SK-N-SH (cell line): ENCODE results near the gene CACNA1H. TPM values are rescaled to one million over a fixed set of nuclear protein-coding genes. Genes with fewer than 3 reads are reported as not detected.

Experiments used
- CTCF ChIA-PET: fragments of 300-600, 350-600 bp; formaldehyde crosslinking; extraction: SDS; loops from one replicate; lab custom pipeline; 2021; lab: Yijun Ruan, JAX
- POLR2A ChIA-PET: fragments of 350-600 bp; sonication (Branson Sonifier 250); formaldehyde crosslinking; extraction: SDS; loops from one replicate; lab custom pipeline; 2020; ENCODE audit warnings: antibody characterized with exemption, inconsistent platforms; lab: Yijun Ruan, JAX
- DNase-seq: peaks from one replicate; pipeline ENCODE4 v3.0.0; 2012
- H2AFZ ChIP-seq: fragments of 200-600 bp; sonication (generic); 2 replicates; pipeline ENCODE4 v1.8.1; 2016; ENCODE audit warnings: antibody characterized with exemption, mild to moderate bottlenecking, low read depth
- H3F3A ChIP-seq: fragments of 200-600 bp; sonication (generic); replicated peaks from 2 replicates; pipeline ENCODE3; 2016; ENCODE audit warnings: antibody characterized with exemption, mild to moderate bottlenecking; ENCODE audit not compliant: insufficient read depth
- H3K27ac ChIP-seq, 2 experiments: fragments of 200-500 bp in 1 of 2; fragments of 200-600 bp in 1 of 2; sonication (Bioruptor generic) in 1 of 2; sonication (generic), shearing (Covaris generic) in 1 of 2; 2 replicates each; pipeline versions ENCODE4 v1.5.1 to v1.6.1; 2014 to 2016; ENCODE audit warnings: low read depth in 2 of 2, inconsistent platforms in 1 of 2, low read length in 1 of 2, mild to moderate bottlenecking in 1 of 2, mixed read lengths in 1 of 2
- H3K27me3 ChIP-seq: fragments of 200-600 bp; sonication (generic), shearing (Covaris generic); 2 replicates; pipeline ENCODE4 v1.6.1; 2016; ENCODE audit warnings: mixed run types; ENCODE audit not compliant: insufficient read depth
- H3K36me3 ChIP-seq, 2 experiments: fragments of 200-500 bp in 1 of 2; fragments of 200-600 bp in 1 of 2; sonication (Bioruptor generic) in 1 of 2; sonication (generic) in 1 of 2; replicated peaks in 1 of 2; 2 replicates each; pipeline versions ENCODE3 to v1.5.1; 2014 to 2016; ENCODE audit warnings: low read length in 1 of 2, mild to moderate bottlenecking in 1 of 2; ENCODE audit not compliant: insufficient read depth in 2 of 2, control insufficient read depth in 1 of 2
- H3K4me1 ChIP-seq, 2 experiments: fragments of 200-500 bp in 1 of 2; fragments of 200-600 bp in 1 of 2; sonication (Bioruptor generic) in 1 of 2; sonication (generic), shearing (Covaris generic) in 1 of 2; 2 replicates each; pipeline versions ENCODE4 v1.5.1 to v1.6.1; 2014 to 2016; ENCODE audit warnings: low read depth in 1 of 2, low read length in 1 of 2, mixed run types in 1 of 2; ENCODE audit not compliant: insufficient read depth in 2 of 2, control insufficient read depth in 1 of 2
- H3K4me2 ChIP-seq: fragments of 200-600 bp; sonication (generic), shearing (Covaris generic); 2 replicates; pipeline ENCODE4 v1.6.1; 2017; ENCODE audit warnings: mixed run types
- H3K4me3 ChIP-seq, 2 experiments: fragments of 200-500 bp in 1 of 2; fragments of 200-600 bp in 1 of 2; sonication (Bioruptor generic) in 1 of 2; sonication (generic), shearing (Covaris generic) in 1 of 2; 2 replicates each; pipeline versions ENCODE4 v1.5.1 to v1.8.1; 2014 to 2016; ENCODE audit warnings: low read depth in 2 of 2, inconsistent platforms in 1 of 2, low read length in 1 of 2, mild to moderate bottlenecking in 1 of 2, mixed read lengths in 1 of 2, moderate library complexity in 1 of 2
- H3K79me2 ChIP-seq: fragments of 200-600 bp; sonication (generic); 2 replicates; pipeline ENCODE4 v1.8.1; 2017; ENCODE audit warnings: mild to moderate bottlenecking; ENCODE audit not compliant: insufficient read depth
- H3K9ac ChIP-seq: fragments of 200-600 bp; sonication (generic); 2 replicates; pipeline ENCODE4 v1.6.1; 2017; ENCODE audit warnings: mixed run types
- H3K9me2 ChIP-seq: fragments of 200-600 bp; sonication (generic); 2 replicates; pipeline ENCODE4 v1.6.1; 2017; ENCODE audit warnings: mixed run types
- H3K9me3 ChIP-seq: fragments of 200-600 bp; sonication (generic); 2 replicates; pipeline ENCODE4 v1.6.1; 2017; ENCODE audit warnings: mixed run types, mild to moderate bottlenecking, moderate library complexity
- H4K20me1 ChIP-seq: fragments of 200-600 bp; sonication (generic); 2 replicates; pipeline ENCODE4 v1.6.1; 2017; ENCODE audit warnings: mild to moderate bottlenecking, mixed run types; ENCODE audit not compliant: insufficient read depth
- CHD2 ChIP-seq: fragments of 150-350 bp; IDR thresholded peaks from 2 replicates; pipeline ENCODE4 v1.6.1; 2018; ENCODE audit warnings: low read length; ENCODE audit not compliant: partially characterized antibody
- ELF1 ChIP-seq: IDR thresholded peaks from 2 replicates; pipeline ENCODE4 v1.4.0; 2012
- EP300 ChIP-seq, 2 experiments: IDR thresholded peaks; 2 replicates each; pipeline versions ENCODE4 v1.4.0 to v1.6.1; 2012; ENCODE audit warnings: borderline replicate concordance in 1 of 2, low read depth in 1 of 2, low read length in 1 of 2
- EZH2phosphoT487 ChIP-seq: fragments of 200-600 bp; sonication (generic); IDR thresholded peaks from 2 replicates; pipeline ENCODE4 v1.6.1; 2017; ENCODE audit warnings: low read depth, mixed run types, mild to moderate bottlenecking, antibody characterized with exemption, moderate library complexity, borderline replicate concordance
- FOXJ3 ChIP-seq: sonication (generic); formaldehyde crosslinking; IDR thresholded peaks from 2 replicates; pipeline ENCODE4 v1.5.1; 2020; ENCODE audit warnings: mild to moderate bottlenecking, missing genetic modification reagents
- GABPA ChIP-seq: IDR thresholded peaks from 2 replicates; pipeline ENCODE4 v1.4.0; 2012; ENCODE audit warnings: low read depth, mild to moderate bottlenecking
- MAX ChIP-seq: IDR thresholded peaks from 2 replicates; pipeline ENCODE4 v1.4.0; 2012; ENCODE audit warnings: low read depth
- MXI1 ChIP-seq: IDR thresholded peaks from 2 replicates; pipeline ENCODE4 v1.6.1; 2012; ENCODE audit warnings: mild to moderate bottlenecking, low read depth, low read length, improper control_type of control experiment
- POLR2AphosphoS5 ChIP-seq: IDR thresholded peaks from 2 replicates; pipeline ENCODE4 v1.6.1; 2012; ENCODE audit warnings: low read depth, low read length
- RAD21 ChIP-seq: IDR thresholded peaks from 2 replicates; pipeline ENCODE4 v1.6.1; 2012; ENCODE audit warnings: mild to moderate bottlenecking, low read length
- RXRA ChIP-seq: IDR thresholded peaks from 2 replicates; pipeline ENCODE4 v1.4.0; 2012; ENCODE audit warnings: low read depth, mild to moderate bottlenecking, borderline replicate concordance
- TAF1 ChIP-seq: IDR thresholded peaks from 2 replicates; pipeline ENCODE4 v1.6.1; 2012; ENCODE audit warnings: low read depth, mild to moderate bottlenecking, low read length, moderate library complexity, borderline replicate concordance
- ZBTB33 ChIP-seq: IDR thresholded peaks from 2 replicates; pipeline ENCODE4 v1.4.0; 2012; ENCODE audit warnings: low read depth, borderline replicate concordance
- WGBS: methylation state at CpG from one replicate; pipeline ENCODE4 v1.1.6; 2017; ENCODE audit warnings: low lambda C conversion rate; 5-methylcytosine and 5-hydroxymethylcytosine counted together
- polyA plus RNA-seq, 3 experiments: library from polyadenylated mRNA; depleted of rRNA; stranded (reverse); fragments of >200 nt; gene quantifications; 2 replicates each; pipeline ENCODE4 v1.2.3, GENCODE V29; 2012
- TF ChIP-seq, protein P1 (sequence below): fragments of 150-350 bp; IDR thresholded peaks from 2 replicates; pipeline ENCODE4 v1.6.1; 2016; ENCODE audit warnings: mild to moderate bottlenecking, low read depth, low read length

The CACNA1H gene
- polyA plus RNA-seq, 1 of the 3 experiments (the other 2 are of a cell fraction), result not detected

DNA sequence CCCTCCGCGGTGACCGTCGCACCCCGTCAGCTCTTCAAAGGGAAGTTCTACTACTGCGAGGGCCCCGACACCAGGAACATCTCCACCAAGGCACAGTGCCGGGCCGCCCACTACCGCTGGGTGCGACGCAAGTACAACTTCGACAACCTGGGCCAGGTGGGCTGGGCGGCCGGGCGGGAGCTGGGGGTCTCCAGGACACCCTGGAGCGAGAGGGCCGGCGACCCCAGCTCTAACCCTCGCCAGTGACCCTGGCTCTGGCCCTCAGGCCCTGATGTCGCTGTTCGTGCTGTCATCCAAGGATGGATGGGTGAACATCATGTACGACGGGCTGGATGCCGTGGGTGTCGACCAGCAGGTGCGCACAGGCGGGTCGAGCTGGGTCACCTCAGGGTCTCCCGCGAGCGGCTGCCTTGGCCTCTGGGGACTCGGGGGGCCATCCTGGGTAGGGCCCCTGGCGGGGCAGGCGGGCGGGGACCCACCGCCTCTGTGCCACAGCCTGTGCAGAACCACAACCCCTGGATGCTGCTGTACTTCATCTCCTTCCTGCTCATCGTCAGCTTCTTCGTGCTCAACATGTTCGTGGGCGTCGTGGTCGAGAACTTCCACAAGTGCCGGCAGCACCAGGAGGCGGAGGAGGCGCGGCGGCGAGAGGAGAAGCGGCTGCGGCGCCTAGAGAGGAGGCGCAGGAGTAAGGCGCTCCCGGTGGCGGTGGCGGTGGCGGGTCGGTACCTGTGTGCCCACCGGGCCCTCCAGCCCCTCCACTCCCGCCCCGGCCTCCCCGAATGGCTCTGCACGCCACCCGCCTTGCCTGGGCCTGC, 58.8 kb downstream of the CACNA1H start:
- ChIA-PET POLR2A (no interaction called here), CTCF (no interaction called here)
- H3K9me2 ChIP-seq, result no peaks in the 10 kb centered on the region
- TF ChIP-seq FOXJ3 (CRISPR knock-in tag), result no peak
- TF ChIP-seq TAF1, result no peak
- no peak for TF ChIP-seq ELF1
- TF ChIP-seq RXRA, result no peak
- no peak for TF ChIP-seq RAD21
- no peak for TF ChIP-seq GABPA
- no peak for TF ChIP-seq ZBTB33
- TF ChIP-seq EZH2phosphoT487, result no peak
- no peak for TF ChIP-seq MAX
- no peak overlapping the region for H3K4me3 ChIP-seq
- H4K20me1 ChIP-seq, result 0 out of 2 replicates have a peak, but pooled peaks cover 2% of the 10 kb centered on the region
- no peaks in the 10 kb centered on the region for H3K36me3 ChIP-seq
- no peak overlapping the region for H3K4me2 ChIP-seq
- no peaks in the 10 kb centered on the region for H3K9me3 ChIP-seq
- no peaks in the 10 kb centered on the region for H3K79me2 ChIP-seq
- H2AFZ ChIP-seq, result no peak overlapping the region
- H3K9ac ChIP-seq, result no peak overlapping the region
- no peaks in the 10 kb centered on the region for H3K4me1 ChIP-seq
- DNase-seq, result no peak
- no peaks in the 10 kb centered on the region for H3F3A ChIP-seq
- no peak overlapping the region for H3K27ac ChIP-seq
- WGBS, result 59% methylated on average over 29 of the region's 65 CpGs
- peaks cover 80% of the 10 kb centered on the region for H3K27me3 ChIP-seq

DNA sequence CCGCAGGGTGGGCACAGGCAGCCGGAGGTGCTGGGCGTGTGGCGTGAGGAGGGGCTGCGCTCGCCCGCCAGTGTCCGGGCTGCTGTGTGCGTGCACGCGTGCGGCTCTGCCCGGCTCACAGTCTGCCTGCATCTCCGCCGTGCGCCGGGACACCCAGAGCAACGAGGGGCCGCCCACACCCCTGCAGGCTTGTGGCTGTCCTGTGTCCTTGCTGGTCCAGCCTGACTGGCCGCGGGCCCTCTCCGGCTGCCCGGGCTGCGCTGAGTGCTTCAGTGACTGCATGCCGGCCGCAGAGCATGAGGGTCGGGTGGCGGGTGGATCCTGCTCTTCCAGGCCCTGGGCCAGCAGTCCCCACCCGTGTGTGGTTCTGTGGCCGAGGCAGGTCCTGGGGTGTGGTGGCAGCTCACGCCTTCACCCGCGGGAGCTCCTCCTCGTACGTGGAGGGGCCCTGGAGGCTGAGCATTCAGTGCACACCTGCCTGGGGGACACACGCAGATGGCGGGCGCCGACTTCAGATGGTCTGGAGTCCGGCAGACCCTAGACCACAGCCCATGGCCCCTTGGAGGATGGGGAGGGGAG, 59.8 kb downstream of the CACNA1H start:
- Histone ChIP-seq H3F3A (no peaks in the 10 kb centered on the region), H2AFZ (no peak overlapping the region), H3K27me3 (peaks cover 80% of the 10 kb centered on the region), H3K36me3 (no peaks in the 10 kb centered on the region), H4K20me1 (0 out of 2 replicates have a peak, but pooled peaks cover 2% of the 10 kb centered on the region), H3K4me1 (no peaks in the 10 kb centered on the region), H3K9me2 (no peaks in the 10 kb centered on the region), H3K27ac (no peak overlapping the region), H3K4me3 (no peak overlapping the region), H3K9me3 (no peaks in the 10 kb centered on the region), H3K9ac (no peak overlapping the region), H3K79me2 (no peaks in the 10 kb centered on the region), H3K4me2 (no peak overlapping the region)
- ChIA-PET CTCF (no interaction called here), POLR2A (no interaction called here)
- WGBS, result 72% methylated on average over 10 of the region's 40 CpGs
- DNase-seq, result no peak
- TF ChIP-seq CHD2 (no peak), MXI1 (no peak), EP300 (IDR thresholded peaks at IDR 0.05; ENCODE audit: borderline replicate concordance in 1 of 2, low read depth in 1 of 2, low read length in 1 of 2) (no peak), POLR2AphosphoS5 (no peak)
- TF ChIP-seq, protein P1, sequence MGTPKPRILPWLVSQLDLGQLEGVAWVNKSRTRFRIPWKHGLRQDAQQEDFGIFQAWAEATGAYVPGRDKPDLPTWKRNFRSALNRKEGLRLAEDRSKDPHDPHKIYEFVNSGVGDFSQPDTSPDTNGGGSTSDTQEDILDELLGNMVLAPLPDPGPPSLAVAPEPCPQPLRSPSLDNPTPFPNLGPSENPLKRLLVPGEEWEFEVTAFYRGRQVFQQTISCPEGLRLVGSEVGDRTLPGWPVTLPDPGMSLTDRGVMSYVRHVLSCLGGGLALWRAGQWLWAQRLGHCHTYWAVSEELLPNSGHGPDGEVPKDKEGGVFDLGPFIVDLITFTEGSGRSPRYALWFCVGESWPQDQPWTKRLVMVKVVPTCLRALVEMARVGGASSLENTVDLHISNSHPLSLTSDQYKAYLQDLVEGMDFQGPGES, result no peak
